Putamen (tissue), 1 donor: ENCODE results near the gene DOCK2.
"Not testable (repeated sequence)": the region's sequence is repeated elsewhere in the genome, so short reads cannot be mapped to it uniquely, and the experiment has no call there.

ENCODE experiments used
- DNase-seq: peaks from one replicate; pipeline ENCODE4 v3.0.0-alpha.2; 2016; ENCODE audit warnings: low spot score

The DOCK2 gene

GRCh38 chr5:169817031-169817430, 180.0 kb downstream of the DOCK2 start:
- no peak for DNase-seq

GRCh38 chr5:169826618-169827017, 189.5 kb downstream of the DOCK2 start:
- DNase-seq: no peak

DNA sequence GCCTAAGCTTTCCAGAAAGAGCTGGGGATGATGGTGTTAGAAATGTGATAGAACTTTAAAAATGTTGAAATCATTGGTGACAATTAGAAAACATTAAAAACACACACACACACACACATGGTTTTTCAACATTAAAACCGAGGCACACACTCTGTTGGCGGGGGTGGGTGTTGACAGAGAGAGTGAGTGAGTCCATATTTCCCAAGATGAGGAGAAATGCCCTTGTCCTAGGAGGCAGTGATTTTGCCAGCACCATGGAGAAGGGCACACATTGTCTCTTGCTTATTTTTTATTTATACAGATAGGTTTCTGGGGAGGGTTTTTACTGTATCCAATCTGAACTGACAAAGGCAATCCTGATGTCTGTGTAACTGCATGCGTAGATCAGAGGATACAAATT, 190.7 kb downstream of the DOCK2 start:
- no peak for DNase-seq

GRCh38 chr5:169828385-169828784, 191.3 kb downstream of the DOCK2 start:
- no peak for DNase-seq

DNA sequence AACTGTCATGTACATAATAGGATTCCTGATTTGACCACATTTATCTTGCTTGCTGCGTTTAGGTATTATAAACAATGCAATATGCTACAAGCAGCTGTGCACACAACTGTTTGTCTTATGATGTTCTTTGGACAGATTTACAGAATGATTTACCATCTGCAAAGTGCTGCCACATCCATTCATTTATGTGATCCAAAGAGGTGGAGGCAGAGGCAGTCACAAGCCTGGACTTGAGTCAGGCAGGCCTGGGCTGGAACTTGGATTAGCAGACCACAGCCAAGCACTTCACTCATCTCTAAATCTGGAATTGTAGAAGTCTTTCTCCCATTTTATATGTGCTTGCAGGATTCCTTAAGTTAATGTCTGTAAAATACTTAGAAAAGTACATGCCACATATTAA, 194.3 kb downstream of the DOCK2 start:
- DNase-seq: no peak

DNA sequence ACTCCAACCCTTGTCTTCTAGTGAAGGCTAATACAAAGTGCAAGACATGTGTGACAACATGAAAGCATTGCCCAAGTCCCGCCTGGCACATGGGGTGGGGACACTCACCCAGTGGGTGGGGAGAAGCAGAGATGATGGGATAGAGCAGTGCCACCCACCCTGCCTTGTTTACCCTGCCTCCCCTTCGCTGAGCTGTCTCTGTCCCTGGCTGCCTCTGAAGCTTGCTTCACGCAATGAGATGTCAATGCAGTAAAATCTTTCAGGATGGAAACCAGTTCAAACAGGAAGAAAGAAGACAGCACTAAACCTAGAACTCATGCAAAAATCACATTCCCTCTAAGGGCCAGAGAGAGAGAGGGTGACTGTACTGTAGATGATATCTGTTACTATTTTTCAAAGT, 195.2 kb downstream of the DOCK2 start:
- DNase-seq: no peak

DNA sequence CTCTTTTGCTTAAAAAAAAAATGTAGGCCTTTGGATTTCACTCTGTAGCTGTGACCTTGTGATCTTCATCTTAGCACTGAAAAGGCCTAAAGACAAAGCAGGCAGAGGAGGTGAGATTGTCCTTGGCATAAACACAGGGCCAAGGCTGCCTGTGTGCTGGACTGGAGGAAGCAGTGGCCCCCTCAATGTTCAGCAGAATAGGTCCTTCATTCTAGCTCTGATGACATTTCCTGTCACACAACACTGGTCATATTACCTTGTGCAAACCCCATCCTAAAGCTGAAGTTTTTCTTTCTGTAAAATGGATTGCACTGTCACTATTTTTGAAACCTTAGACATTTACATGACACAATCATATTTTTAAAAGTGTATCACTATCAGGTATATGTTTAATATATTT, 195.8 kb downstream of the DOCK2 start:
- DNase-seq: no peak

DNA sequence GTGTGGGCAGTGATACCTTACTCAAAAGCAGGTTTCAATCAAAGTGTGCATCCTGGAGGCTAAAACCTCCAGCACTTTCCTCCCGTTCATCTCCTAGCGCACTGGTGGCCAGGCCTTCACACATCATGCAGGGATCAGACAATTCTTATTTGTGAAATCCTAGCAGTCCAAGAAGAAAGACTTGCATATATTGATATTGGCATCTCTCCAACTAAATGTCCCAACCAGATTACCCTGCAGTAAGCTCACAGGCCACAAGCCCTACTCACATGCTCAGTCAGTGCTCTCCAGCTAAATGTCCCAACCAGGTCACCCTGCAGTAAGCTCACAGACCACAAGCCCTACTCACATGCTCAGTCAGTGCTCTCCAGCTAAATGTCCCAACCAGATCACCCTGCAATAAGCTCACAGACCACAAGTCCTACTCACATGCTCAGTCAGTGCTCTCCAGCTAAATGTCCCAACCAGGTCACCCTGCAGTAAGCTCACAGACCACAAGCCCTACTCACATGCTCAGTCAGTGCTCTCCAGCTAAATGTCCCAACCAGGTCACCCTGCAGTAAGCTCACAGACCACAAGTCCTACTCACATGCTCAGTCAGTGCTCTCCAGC, 196.7 kb downstream of the DOCK2 start:
- DNase-seq: not testable (repeated sequence)

DNA sequence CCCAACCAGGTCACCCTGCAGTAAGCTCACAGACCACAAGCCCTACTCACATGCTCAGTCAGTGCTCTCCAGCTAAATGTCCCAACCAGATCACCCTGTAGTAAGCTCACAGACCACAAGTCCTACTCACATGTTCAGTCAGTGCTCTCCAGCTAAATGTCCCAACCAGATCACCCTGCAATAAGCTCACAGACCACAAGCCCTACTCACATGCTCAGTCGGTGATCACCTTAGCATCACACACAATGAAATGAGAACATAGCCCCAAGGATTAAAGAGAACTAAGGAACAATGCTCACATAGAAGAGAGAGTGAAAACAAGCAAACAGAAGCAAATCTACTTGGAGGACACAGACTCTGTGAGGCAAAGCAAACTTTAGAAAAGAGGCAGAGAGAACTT, 197.5 kb downstream of the DOCK2 start:
- not testable (repeated sequence) for DNase-seq

- no peak for DNase-seq
Measured at GRCh38 chr5:169836835-169837536, 199.9 kb downstream of the DOCK2 start.

DNA sequence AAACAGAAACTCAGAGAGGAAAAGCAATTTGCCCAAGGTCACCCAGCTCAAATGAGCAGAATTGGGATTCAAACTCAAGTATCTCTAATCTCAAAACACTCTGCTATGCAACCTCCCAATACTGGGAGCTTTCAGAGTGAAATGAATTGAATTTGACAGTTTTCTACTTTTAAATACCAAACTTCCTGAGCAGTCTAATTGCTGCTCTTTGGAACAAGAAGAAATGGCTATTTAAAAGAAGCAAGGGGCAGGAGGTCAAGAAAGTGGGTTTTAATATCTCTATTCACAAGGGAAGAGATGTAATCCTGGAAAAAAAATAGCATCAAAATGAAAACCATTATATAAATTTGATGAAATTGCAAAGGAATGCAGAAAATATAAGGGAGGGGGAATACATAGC, 200.6 kb downstream of the DOCK2 start:
- DNase-seq: no peak

GRCh38 chr5:169838688-169839087, 201.6 kb downstream of the DOCK2 start:
- DNase-seq: no peak

DNA sequence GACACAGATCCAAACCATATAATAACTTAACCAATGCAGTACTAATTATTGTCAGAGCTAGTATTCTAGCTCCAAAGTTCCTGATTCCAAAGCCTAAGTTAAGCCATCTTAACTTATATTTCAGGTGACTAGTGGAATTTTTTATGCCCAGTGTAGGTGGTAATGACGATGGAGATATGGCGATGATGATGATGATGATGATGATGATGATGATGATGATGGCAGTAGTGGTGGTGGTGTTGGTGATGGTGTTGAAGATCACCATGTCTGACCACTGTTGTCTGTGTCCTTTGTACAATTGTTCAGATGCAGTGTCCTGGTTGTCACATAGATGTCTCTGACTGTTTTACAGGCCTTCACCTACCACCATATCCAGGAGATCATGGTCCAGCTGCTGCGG, 203.3 kb downstream of the DOCK2 start:
- DNase-seq: no peak

GRCh38 chr5:169842699-169843098, 205.6 kb downstream of the DOCK2 start:
- no peak for DNase-seq

GRCh38 chr5:169847519-169847918, 210.4 kb downstream of the DOCK2 start:
- DNase-seq: no peak

GRCh38 chr5:169848271-169848670, 211.2 kb downstream of the DOCK2 start:
- DNase-seq: no peak

- no peak for DNase-seq
Measured at GRCh38 chr5:169848792-169849191, 211.7 kb downstream of the DOCK2 start.

DNA sequence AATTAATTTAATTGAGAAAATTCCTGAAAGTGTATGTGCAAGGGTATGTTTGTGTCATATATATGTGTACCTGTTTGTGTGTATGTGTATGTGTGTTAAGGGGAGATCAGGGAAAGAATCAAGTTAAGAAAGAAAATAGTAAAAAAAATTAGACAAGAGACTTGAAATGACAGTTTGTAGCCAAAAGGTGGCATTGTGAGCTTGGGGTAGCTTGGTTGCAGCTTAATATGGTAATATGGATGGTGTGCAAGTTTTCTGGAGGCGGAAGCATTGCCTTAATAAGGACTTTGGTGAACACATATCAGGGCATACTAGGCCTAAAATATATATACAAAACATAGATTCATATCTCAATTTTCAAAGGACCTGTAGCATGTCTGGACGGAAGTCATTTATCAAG, 213.3 kb downstream of the DOCK2 start:
- no peak for DNase-seq

DNA sequence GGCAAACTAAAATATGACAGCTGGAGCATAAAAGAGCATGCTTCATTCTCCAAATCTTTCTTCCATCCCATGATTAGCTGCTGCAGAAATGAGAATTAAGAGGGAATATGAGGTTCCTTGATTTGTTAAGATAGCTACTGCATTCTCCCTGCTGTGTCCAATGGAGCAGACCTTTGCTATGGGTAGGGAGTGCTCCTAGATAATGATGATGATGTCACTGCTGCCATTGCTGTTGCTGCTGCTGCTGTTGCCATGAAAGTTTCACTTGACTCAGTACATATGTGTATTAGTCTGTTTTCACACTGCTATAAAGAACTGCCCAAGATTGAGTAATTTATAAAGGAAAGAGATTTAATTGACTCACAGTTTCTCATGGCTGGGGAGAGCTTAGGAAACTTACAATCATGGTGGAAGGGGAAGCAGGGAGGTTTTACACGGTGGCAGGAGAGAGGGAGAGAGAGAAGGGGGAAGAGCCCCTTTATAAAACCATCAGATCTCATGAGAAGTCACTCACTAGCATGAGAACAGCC, 214.3 kb downstream of the DOCK2 start:
- no peak for DNase-seq

DNA sequence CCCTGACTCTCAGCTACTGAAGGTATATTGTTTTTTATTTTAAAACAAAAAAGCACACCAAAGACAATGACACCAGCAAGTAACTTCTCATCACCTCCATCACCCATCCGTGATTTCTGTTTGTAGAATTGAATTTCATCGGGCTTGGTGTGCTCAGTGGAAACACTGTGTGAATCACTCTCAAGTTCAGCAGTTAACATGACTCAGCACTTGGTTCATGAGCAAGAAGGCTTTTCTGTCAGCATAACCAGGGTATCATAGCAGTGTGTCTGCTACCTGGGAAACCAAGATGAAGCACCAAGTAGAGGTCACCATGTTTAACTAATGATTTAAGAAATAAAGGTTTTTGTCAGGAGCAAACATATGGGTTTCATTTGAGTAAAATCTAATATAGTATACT, 219.5 kb downstream of the DOCK2 start:
- no peak for DNase-seq

- DNase-seq: no peak
Measured at GRCh38 chr5:169860585-169860984, 223.5 kb downstream of the DOCK2 start.

DNA sequence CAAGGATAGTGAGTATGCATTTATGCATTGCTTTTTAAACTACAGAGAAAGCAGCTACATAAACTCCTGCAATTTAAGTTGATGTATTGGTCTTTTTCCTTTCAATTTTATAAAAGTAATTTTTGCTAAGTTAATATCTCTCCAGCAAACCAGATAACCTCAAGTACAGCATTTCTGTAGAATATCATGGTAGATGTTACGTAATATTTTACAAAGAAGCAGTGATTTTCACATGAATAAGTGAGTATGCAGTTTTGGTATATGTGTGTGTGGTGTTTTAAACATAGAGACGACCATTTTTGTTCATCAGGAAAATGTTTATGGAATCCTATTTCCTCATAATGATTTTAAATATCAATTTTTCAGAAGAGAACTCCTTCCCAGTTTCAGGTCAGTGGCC, 224.4 kb downstream of the DOCK2 start:
- no peak for DNase-seq

DNA sequence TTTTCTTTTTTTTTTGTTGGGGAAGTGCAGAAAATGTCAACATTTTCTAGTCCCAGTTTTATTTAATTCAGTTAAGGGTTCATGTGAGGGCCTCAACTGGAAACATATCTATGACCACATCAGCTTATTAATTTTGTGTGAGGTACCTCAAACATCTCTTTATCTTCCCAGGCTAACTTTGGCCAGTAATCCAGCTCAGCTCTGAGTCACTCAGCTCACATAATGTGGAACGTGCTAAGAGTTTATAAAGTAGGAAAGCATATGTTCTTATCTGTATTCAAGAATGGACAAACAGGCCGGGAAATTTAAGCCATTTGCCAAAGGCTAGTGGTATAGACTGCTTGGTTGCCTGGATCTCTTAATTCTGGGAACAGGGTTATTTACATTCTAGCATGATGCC, 224.9 kb downstream of the DOCK2 start:
- no peak for DNase-seq

DNA sequence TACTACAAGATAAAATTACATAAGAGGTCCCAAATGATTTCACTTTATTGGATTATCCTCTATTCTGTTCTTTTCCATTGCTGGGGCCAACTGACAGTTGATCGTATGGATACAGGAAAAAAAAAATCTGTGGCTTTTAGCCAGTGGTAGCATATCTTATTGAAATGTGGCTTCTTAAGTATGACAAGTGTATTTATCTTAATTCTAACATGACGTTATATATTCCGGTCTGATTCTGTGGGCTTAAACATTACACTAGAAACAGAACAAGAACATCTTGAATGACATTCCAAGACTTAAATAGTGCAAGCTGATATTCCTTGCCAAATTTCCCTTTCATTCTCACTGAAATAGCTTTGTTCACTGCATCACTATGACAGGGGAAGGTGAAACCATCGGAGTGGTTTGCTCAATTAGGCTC, 225.3 kb downstream of the DOCK2 start:
- no peak for DNase-seq
